Neutrophil (primary cell): ENCODE results near the gene INVS.
"Not testable (repeated sequence)": the region's sequence is repeated elsewhere in the genome, so short reads cannot be mapped to it uniquely, and the experiment has no call there.

Source experiments
- H3K27ac ChIP-seq: fragments of 200-600 bp; sonication (generic); 2 replicates; pipeline ENCODE4 v1.5.1; 2016; ENCODE audit warnings: mild to moderate bottlenecking, moderate library complexity
- H3K27me3 ChIP-seq: fragments of 200-600 bp; sonication (generic); 2 replicates; pipeline ENCODE4 v1.6.0; 2016; ENCODE audit warnings: mild to moderate bottlenecking
- H3K36me3 ChIP-seq: fragments of 200-600 bp; sonication (generic); 2 replicates; pipeline ENCODE4 v1.5.1; 2017
- H3K4me1 ChIP-seq, 2 experiments: fragments of 200-600 bp in 1 of 2; sonication (generic) in 1 of 2; 1 replicate in 1 of 2; 2 replicates in 1 of 2; pipeline versions ENCODE4 v1.5.1 to v1.6.1; 2013 to 2016; ENCODE audit warnings: low read depth in 1 of 2, low read length in 1 of 2, mild to moderate bottlenecking in 1 of 2, moderate library complexity in 1 of 2; ENCODE audit not compliant: control insufficient read depth in 1 of 2, insufficient read depth in 1 of 2
- H3K4me3 ChIP-seq, 2 experiments: fragments of 200-600 bp in 1 of 2; sonication (generic) in 1 of 2; 1 replicate in 1 of 2; 2 replicates in 1 of 2; pipeline ENCODE4 v1.5.1; 2013 to 2016; ENCODE audit warnings: low read depth in 1 of 2, low read length in 1 of 2, mild to moderate bottlenecking in 1 of 2, moderate library complexity in 1 of 2
- H3K9me3 ChIP-seq: fragments of 200-600 bp; sonication (generic); 2 replicates; pipeline ENCODE4 v1.5.1; 2016
- CTCF ChIP-seq: fragments of 200-600 bp; sonication (generic); IDR thresholded peaks from 2 replicates; pipeline ENCODE4 v1.5.1; 2016; ENCODE audit warnings: antibody characterized with exemption

The INVS gene

GRCh38 chr9:100126423-100126822, 27.4 kb downstream of the INVS start:
- Histone ChIP-seq H3K27ac (no peak overlapping the region), H3K9me3 (no peaks in the 10 kb centered on the region), H3K4me3 (no peak overlapping the region), H3K27me3 (no peaks in the 10 kb centered on the region), H3K4me1 (no peaks in the 10 kb centered on the region), H3K36me3 (no peaks in the 10 kb centered on the region)
- TF ChIP-seq CTCF: no peak

GRCh38 chr9:100129772-100130171, 30.7 kb downstream of the INVS start:
- no peak for TF ChIP-seq CTCF
- no peak overlapping the region for H3K4me3 ChIP-seq
- no peak overlapping the region for H3K27ac ChIP-seq
- H3K9me3 ChIP-seq: no peaks in the 10 kb centered on the region
- no peaks in the 10 kb centered on the region for H3K27me3 ChIP-seq
- H3K4me1 ChIP-seq: no peaks in the 10 kb centered on the region
- no peaks in the 10 kb centered on the region for H3K36me3 ChIP-seq

DNA sequence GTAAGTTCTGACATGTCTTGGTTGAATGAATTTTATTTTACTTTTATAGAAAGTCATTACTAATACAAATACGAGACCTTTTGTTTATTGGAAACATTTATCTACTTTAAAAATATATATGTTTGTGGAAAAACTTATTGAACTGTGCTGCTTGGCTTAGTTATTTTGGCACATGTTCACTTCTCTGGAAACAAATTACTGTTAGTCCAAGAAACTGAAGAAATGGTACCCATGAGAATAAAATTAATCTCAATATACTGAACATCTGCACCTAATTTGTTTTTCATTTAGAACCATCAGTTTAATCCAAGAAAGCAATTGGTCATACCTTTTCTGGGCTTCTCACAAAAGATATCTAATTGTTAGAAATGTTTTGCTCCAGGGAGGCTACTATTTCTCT, 32.2 kb downstream of the INVS start:
- Histone ChIP-seq H3K27me3 (no peaks in the 10 kb centered on the region), H3K4me3 (no peak overlapping the region), H3K36me3 (no peaks in the 10 kb centered on the region), H3K9me3 (no peaks in the 10 kb centered on the region), H3K4me1 (no peaks in the 10 kb centered on the region), H3K27ac (no peak overlapping the region)
- TF ChIP-seq CTCF: no peak

- no peaks in the 10 kb centered on the region for H3K9me3 ChIP-seq
- H3K27me3 ChIP-seq: no peaks in the 10 kb centered on the region
- H3K4me3 ChIP-seq: no peak overlapping the region
- no peak for TF ChIP-seq CTCF
- no peaks in the 10 kb centered on the region for H3K4me1 ChIP-seq
- no peak overlapping the region for H3K27ac ChIP-seq
- H3K36me3 ChIP-seq: no peaks in the 10 kb centered on the region
Observed at GRCh38 chr9:100131875-100132430, 32.9 kb downstream of the INVS start.

- no peak overlapping the region for H3K27ac ChIP-seq
- H3K4me3 ChIP-seq: no peak overlapping the region
- H3K27me3 ChIP-seq: no peaks in the 10 kb centered on the region
- no peaks in the 10 kb centered on the region for H3K4me1 ChIP-seq
- H3K9me3 ChIP-seq: no peaks in the 10 kb centered on the region
- no peak for TF ChIP-seq CTCF
- H3K36me3 ChIP-seq: no peaks in the 10 kb centered on the region
Observed at GRCh38 chr9:100134731-100135130, 35.7 kb downstream of the INVS start.

DNA sequence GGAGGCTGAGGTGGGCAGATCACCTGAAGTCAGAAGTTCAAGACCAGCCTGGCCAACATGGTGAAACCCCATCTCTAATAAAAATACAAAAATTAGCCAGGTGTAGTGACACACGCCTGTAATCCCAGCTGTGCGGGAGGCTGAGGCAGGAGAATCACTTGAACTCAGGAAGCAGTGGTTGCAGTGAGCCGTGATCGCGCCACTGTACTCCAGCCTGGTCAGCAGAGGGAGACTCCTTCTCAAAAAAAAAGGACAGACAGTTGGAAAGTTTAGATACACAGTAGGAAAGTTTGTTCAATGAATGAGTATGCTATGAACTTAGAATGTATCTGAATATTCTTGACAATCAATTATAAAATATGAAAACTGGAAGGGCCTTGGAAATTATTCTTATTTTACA, 37.8 kb downstream of the INVS start:
- not testable (repeated sequence) for H3K27me3 ChIP-seq, H3K4me1 ChIP-seq, H3K27ac ChIP-seq, H3K9me3 ChIP-seq, H3K36me3 ChIP-seq, H3K4me3 ChIP-seq

DNA sequence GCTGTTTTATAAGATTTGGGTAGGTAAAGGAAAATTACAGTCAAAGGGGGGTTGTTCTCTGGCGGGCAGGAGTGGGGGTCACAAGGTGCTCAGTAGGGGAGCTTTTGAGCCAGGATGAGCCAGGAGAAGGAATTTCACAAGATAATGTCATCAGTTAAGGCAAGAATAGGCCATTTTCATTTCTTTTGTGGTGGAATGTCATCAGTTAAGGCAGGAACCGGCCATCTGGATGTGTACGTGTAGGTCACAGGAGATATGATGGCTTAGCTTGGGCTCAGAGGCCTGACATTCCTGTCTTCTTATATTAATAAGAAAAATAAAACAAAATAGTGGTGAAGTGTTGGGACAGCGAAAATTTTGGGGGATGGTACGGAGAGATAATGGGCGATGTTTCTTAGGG, 41.3 kb downstream of the INVS start:
- H3K9me3 ChIP-seq, H3K27me3 ChIP-seq, H3K27ac ChIP-seq, H3K4me3 ChIP-seq, H3K4me1 ChIP-seq, H3K36me3 ChIP-seq: not testable (repeated sequence)

GRCh38 chr9:100141862-100142261, 42.8 kb downstream of the INVS start:
- H3K27me3 ChIP-seq, H3K36me3 ChIP-seq, H3K9me3 ChIP-seq, H3K4me3 ChIP-seq, H3K27ac ChIP-seq, H3K4me1 ChIP-seq: not testable (repeated sequence)

DNA sequence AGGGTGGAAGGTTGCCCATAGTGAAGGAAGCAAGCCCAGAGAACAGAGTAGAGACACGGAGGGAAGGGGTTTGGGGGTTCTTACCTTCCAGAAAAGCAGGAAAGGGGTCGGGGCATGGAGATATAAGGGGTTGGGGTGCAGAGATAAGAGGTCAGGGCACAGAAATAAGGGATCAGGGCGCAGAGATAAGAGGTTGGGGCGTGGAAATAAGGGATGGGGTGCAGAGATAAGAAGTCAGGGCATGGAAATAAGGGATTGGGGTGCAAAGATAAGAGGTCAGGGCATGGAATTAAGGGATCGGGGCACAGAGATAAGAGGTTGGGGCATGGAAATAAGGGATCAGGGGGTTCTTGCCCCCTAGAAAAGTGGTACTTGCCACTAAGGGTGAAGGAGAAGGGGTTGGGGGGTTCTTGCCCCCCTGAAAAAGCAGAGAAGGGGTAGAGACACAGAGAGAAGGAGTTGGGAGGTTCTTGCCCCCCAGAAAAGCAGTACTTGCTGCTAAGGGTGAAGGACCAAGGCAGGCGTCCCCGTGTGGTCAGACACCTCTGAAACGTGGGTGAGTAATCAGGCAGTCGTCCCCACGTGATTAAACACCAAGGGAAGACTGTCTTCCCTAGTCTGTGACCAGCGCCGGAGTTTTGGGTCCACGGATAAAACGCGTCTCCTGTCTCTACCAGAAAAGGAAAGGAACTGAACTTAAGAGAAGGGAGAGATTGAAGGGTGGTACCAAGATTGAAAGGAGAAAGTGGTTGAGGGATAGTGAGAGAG, 46.3 kb downstream of the INVS start:
- not testable (repeated sequence) for H3K4me1 ChIP-seq, H3K36me3 ChIP-seq, H3K9me3 ChIP-seq

More for the DNA sequence above, 46.3 kb downstream of the INVS start:
- not testable (repeated sequence) for H3K27me3 ChIP-seq, H3K4me3 ChIP-seq, H3K27ac ChIP-seq
